ENCODE data around the gene ETV1.
A peak's percentile ranks its signal among the peaks of the same experiment; 100 is the strongest.

Gene ETV1

GRCh38 chr7:13875496-13876074 lies 113.9 kb downstream of the ETV1 start:
- DNase-seq, result no peak

- no peak for DNase-seq
Observed at GRCh38 chr7:13874783-13875182, 114.7 kb downstream of the ETV1 start.

- DNase-seq, result no peak
Observed at GRCh38 chr7:13872709-13873108, 116.8 kb downstream of the ETV1 start.

- DNase-seq, result no peak
Observed at GRCh38 chr7:13871008-13871407, 118.5 kb downstream of the ETV1 start.

- no peak for DNase-seq
Observed at GRCh38 chr7:13860734-13861133, 128.7 kb downstream of the ETV1 start.

GRCh38 chr7:13856012-13856411 lies 133.5 kb downstream of the ETV1 start:
- no peak for DNase-seq

- DNase-seq, result no peak
Observed at GRCh38 chr7:13852281-13852968, 137.0 kb downstream of the ETV1 start.

GRCh38 chr7:13851736-13852135 lies 137.7 kb downstream of the ETV1 start:
- no peak for DNase-seq

- DNase-seq, result peak; percentile 66
Observed at GRCh38 chr7:13850185-13850752, 139.2 kb downstream of the ETV1 start.

GRCh38 chr7:13849163-13849892 lies 140.1 kb downstream of the ETV1 start:
- no peak for DNase-seq

GRCh38 chr7:13848681-13849131 lies 140.8 kb downstream of the ETV1 start:
- no peak for DNase-seq

GRCh38 chr7:13846386-13846785 lies 143.1 kb downstream of the ETV1 start:
- no peak for DNase-seq

GRCh38 chr7:13845601-13846000 lies 143.9 kb downstream of the ETV1 start:
- no peak for DNase-seq

- no peak for DNase-seq
Observed at GRCh38 chr7:13844954-13845353, 144.5 kb downstream of the ETV1 start.

- DNase-seq, result no peak
Observed at GRCh38 chr7:13841284-13841683, 148.2 kb downstream of the ETV1 start.

Data from activated gamma-delta T cell treated with Interleukin-2 at 50 U/mL for 16 hours (primary cell).